ENCODE results near the gene NCAPG2.

The NCAPG2 gene

DNA sequence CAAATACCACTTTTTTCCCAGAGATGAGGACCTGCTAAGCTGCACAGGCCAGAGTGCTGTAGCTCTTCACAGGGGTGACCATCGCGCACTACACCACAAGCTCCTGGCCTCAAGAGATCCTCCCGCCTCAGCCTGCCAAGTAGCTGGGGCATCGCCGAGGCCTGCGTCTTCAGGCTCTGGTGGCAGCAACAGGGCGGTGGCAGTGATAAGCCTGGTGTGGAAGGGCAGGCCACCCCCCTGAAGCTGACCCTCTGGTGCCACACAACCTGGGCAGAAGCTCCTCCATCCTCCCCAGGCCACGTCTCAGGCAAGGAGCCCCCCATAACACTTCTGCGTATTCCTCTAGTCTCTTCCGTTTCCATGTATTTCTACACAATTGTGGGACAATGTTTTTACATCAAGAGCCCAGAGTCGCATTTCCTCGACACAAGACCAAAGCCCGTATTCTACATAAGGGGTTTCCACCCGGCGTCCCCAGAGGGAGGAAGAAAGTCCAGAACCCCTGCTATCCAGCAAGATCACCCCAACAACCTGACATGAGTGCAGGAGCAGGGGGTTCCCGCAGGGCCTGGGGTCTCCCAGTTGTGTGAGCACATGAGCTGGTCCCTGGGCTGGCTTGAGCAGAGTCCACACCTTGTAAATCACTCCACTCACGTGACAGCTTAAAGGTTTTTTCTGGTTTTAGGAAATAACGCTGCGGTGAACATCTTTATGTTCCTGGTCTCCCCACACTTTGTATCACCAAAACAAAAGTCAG, 37.6 kb upstream of the NCAPG2 start:
- in situ Hi-C loops (cut with HindIII; ENCODE audit: low sequenced_read_pairs), result no loop called here

DNA sequence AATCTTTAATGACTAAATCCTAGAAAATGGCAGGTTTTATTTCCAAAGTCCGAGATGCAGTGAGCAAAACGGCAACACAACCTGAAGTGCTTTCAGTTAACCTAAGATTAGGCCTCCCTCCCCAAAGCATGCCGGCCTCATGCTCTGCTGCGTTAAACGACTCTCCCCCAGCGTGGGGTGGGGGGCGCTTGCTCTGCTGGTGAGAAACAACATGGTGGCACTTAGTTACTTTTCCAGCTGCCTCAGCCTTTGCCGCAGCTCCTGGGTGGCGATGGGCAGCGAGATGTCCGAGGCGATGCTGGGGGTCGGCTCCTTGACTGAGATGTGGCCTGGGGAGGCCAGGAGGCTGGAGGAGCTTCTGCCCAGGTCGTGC, 36.7 kb upstream of the NCAPG2 start:
- no peak overlapping the region for H3K4me3 ChIP-seq (ENCODE audit: low read depth, low read length)
- TF ChIP-seq, protein P1, sequence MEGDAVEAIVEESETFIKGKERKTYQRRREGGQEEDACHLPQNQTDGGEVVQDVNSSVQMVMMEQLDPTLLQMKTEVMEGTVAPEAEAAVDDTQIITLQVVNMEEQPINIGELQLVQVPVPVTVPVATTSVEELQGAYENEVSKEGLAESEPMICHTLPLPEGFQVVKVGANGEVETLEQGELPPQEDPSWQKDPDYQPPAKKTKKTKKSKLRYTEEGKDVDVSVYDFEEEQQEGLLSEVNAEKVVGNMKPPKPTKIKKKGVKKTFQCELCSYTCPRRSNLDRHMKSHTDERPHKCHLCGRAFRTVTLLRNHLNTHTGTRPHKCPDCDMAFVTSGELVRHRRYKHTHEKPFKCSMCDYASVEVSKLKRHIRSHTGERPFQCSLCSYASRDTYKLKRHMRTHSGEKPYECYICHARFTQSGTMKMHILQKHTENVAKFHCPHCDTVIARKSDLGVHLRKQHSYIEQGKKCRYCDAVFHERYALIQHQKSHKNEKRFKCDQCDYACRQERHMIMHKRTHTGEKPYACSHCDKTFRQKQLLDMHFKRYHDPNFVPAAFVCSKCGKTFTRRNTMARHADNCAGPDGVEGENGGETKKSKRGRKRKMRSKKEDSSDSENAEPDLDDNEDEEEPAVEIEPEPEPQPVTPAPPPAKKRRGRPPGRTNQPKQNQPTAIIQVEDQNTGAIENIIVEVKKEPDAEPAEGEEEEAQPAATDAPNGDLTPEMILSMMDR (IDR thresholded peaks at IDR 0.05; ENCODE audit: low read depth, low read length, missing control alignments), result no peak
- in situ Hi-C loops (cut with HindIII; ENCODE audit: low sequenced_read_pairs), result no loop called here

More for the DNA sequence above, 37.6 kb upstream of the NCAPG2 start:
- TF ChIP-seq, protein P1 (IDR thresholded peaks at IDR 0.05; ENCODE audit: low read depth, low read length, missing control alignments), result no peak
- no peak for DNase-seq (ENCODE audit: low read depth)
- no peak overlapping the region for H3K4me3 ChIP-seq (ENCODE audit: low read depth, low read length)

DNA sequence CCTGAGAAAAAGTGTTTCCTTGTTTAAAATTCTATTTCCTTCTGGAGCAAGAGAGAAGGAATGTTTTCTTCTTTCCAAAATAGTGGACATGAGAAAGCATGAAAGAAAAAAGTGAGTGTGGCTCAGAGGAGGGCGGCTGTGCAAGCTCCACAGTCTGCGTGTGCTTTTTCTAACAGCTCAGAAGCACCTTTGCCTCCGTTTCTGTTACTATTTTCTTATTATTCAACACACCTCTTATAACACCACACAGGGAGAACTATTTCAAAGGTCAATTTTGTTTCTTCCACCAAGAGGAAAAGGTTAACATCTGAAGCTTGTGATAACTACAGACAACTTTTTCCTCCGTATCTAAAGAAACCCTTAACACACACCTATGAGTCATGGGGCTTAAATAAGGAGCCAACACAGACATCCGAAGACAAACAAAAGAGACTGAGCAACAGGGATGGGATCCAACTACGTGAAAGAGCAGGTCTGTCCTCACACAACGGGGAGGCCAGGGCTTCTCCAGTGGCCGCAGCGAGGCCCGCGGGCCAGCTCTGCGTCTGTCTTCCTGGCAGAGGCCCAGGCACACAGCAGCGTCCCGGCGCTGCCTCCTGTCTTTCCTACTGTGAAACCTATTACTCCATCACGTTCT, 36.2 kb upstream of the NCAPG2 start:
- H3K4me3 ChIP-seq (ENCODE audit: low read depth, low read length), result no peak overlapping the region
- TF ChIP-seq, protein P1 (IDR thresholded peaks at IDR 0.05; ENCODE audit: low read depth, low read length, missing control alignments), result no peak
- peak; percentile 71 for DNase-seq (ENCODE audit: low read depth)
- in situ Hi-C loops (cut with HindIII; ENCODE audit: low sequenced_read_pairs), result no loop called here

More for the DNA sequence above, 36.7 kb upstream of the NCAPG2 start:
- DNase-seq (ENCODE audit: low read depth), result no peak

DNA sequence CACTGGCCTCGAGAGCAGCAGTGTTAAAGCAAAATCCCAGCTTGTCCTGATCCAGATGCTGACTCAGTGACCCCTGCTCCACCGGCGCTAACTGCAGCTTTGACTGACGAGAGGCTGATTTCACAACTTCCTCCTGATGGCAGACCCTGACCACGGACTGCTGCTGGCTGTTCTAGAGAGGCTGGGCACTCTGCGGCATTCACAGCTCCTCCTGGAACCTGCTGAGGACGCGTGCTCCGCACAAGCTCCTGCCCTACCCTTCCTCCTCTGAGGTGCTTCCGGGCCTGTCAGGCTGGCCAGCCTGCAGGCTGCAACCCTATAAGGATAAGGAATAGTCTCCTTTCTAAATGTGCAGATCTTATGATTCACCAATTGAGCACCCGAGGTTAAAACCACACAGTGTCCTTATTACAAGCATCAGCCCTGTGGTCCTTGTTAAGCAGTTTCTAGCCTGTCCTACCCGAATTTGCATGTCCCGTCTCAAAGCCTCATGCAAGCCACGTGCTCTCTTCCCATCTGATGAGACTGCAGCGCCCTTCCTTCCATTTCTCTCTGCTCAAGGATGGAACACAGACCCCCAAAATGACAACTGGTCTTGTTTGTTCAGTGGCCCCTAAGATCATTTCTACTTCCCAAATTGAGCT, 35.5 kb upstream of the NCAPG2 start:
- no peak overlapping the region for H3K4me3 ChIP-seq (ENCODE audit: low read depth, low read length)
- TF ChIP-seq, protein P1 (IDR thresholded peaks at IDR 0.05; ENCODE audit: low read depth, low read length, missing control alignments), result no peak
- in situ Hi-C loops (cut with HindIII; ENCODE audit: low sequenced_read_pairs), result no loop called here
- DNase-seq (ENCODE audit: low read depth), result peak; percentile 68

DNA sequence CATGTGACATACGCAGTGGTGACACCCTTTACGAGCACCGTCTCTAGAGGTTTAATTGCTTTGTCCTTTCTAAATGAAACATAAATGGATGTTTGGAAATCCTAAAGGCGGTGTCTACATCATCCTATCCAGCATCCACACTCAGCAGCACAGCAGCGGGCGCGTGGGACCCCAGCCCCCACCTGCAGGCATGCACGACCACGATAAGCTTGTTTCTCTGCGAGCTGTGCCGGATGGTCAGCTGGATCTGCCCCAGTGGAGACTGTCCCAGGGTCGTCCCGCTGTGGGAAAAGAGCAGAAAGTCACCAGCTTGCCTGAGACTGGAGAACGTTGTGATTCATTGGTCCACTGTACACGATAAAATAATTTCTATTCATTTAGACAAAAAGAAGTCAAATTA, 34.2 kb upstream of the NCAPG2 start:
- TF ChIP-seq, protein P1 (IDR thresholded peaks at IDR 0.05; ENCODE audit: low read depth, low read length, missing control alignments), result no peak
- in situ Hi-C loops (cut with HindIII; ENCODE audit: low sequenced_read_pairs), result no loop called here
- H3K4me3 ChIP-seq (ENCODE audit: low read depth, low read length), result no peak overlapping the region
- no peak for DNase-seq (ENCODE audit: low read depth)

DNA sequence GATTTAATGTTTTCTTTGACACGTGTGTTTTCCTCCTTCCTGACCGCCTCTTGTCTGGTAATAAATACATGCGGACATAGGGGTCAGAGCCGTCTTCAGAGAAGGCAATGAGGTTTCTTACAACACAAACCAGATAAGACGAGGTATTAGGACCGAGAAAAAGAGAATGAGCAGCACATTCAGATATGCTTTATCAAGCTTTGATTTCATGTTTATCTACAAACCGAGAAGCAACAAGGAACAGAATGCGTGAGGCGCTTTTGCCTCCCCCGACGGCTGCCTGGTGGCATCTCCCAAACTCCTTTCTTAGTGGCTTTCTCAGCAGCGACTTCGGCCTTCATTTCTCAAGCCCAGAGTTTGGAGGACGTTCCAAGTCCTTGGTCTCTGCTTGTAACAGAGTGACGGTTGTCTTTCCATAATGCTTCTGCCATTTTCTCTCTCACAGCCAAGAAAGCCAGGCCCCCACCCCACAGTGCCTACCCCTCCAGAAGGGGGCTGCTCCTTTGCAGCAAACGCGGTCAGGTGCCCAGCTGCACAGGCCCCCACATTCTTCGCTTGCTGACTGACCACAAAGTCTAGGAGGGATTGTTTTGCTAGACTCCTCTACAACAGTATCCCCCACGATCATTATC, 32.6 kb upstream of the NCAPG2 start:
- DNase-seq (ENCODE audit: low read depth), result no peak
- in situ Hi-C loops (cut with HindIII; ENCODE audit: low sequenced_read_pairs), result no loop called here
- TF ChIP-seq, protein P1 (IDR thresholded peaks at IDR 0.05; ENCODE audit: low read depth, low read length, missing control alignments), result no peak
- no peak overlapping the region for H3K4me3 ChIP-seq (ENCODE audit: low read depth, low read length)

Measured in astrocyte of the cerebellum (primary cell).